ENCODE results near the gene SLC43A2. TPM values are rescaled to one million over a fixed set of nuclear protein-coding genes. Genes with fewer than 3 reads are reported as not detected.

SLC43A2 gene
- polyA plus RNA-seq, 1 donor (not counting 4 experiments of a cell fraction or from before 2014, with no cell fraction given), result 12.7 TPM

GRCh38 chr17:1640329-1641064 is 11.9 kb upstream of the SLC43A2 start:
- dilution Hi-C loops (cut with MboI; ENCODE audit: extremely low pct_ligation_motif_present, low sequenced_read_pairs), result no loop called here
- no peak overlapping the region for H3K4me3 ChIP-seq (ENCODE audit: control insufficient read depth in 2 of 3, extremely low read depth in 1 of 3, insufficient read depth in 2 of 3, low read depth in 1 of 3, low read length in 3 of 3)
- H3K9ac ChIP-seq (ENCODE audit: control insufficient read depth, extremely low read depth, insufficient read depth, low read length), result no peak overlapping the region
- H3K9me1 ChIP-seq (ENCODE audit: control insufficient read depth, extremely low read depth, insufficient read depth, low read length), result no peaks in the 10 kb centered on the region
- H3K9me3 ChIP-seq (ENCODE audit: control insufficient read depth, low read depth, low read length), result no peaks in the 10 kb centered on the region
- H3K36me3 ChIP-seq (ENCODE audit: control insufficient read depth in 2 of 2, extremely low read depth in 1 of 2, insufficient read depth in 2 of 2, low read length in 2 of 2), result no peaks in the 10 kb centered on the region
- H3K27me3 ChIP-seq (ENCODE audit: control insufficient read depth, extremely low read depth, insufficient read depth, low read length), result peaks cover 6% of the 10 kb centered on the region
- H3K4me2 ChIP-seq (ENCODE audit: control insufficient read depth, extremely low read depth, insufficient read depth, low read depth, low read length), result no peak overlapping the region
- no peak overlapping the region for H3K27ac ChIP-seq (ENCODE audit: control insufficient read depth, insufficient read depth, low read length)
- no peak overlapping the region for H2AFZ ChIP-seq (ENCODE audit: control insufficient read depth, low read length)
- no peak for FAIRE-seq
- H4K20me1 ChIP-seq (ENCODE audit: control insufficient read depth, extremely low read depth, insufficient read depth, low read length), result no peaks in the 10 kb centered on the region
- DNase-seq (ENCODE audit: low read depth, low spot score), result no peak
- TF ChIP-seq, protein P1, sequence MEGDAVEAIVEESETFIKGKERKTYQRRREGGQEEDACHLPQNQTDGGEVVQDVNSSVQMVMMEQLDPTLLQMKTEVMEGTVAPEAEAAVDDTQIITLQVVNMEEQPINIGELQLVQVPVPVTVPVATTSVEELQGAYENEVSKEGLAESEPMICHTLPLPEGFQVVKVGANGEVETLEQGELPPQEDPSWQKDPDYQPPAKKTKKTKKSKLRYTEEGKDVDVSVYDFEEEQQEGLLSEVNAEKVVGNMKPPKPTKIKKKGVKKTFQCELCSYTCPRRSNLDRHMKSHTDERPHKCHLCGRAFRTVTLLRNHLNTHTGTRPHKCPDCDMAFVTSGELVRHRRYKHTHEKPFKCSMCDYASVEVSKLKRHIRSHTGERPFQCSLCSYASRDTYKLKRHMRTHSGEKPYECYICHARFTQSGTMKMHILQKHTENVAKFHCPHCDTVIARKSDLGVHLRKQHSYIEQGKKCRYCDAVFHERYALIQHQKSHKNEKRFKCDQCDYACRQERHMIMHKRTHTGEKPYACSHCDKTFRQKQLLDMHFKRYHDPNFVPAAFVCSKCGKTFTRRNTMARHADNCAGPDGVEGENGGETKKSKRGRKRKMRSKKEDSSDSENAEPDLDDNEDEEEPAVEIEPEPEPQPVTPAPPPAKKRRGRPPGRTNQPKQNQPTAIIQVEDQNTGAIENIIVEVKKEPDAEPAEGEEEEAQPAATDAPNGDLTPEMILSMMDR (optimal IDR thresholded peaks at IDR 0.05 in 1 of 3, IDR thresholded peaks at IDR 0.05 in 1 of 3, conservative IDR thresholded peaks at IDR 0.05 in 1 of 3; ENCODE audit: extremely low read depth in 1 of 3, insufficient read depth in 2 of 3, low read length in 3 of 3), result no peak
- no peak for TF ChIP-seq EZH2 (IDR thresholded peaks at IDR 0.05; ENCODE audit: low read length)
- H3K79me2 ChIP-seq (ENCODE audit: control insufficient read depth, insufficient read depth, low read length), result no peaks in the 10 kb centered on the region
- peaks cover 16% of the 10 kb centered on the region for H3K4me1 ChIP-seq (ENCODE audit: control insufficient read depth, extremely low read depth, insufficient read depth, low read length)

GRCh38 chr17:1639549-1640180 is 11.0 kb upstream of the SLC43A2 start:
- no peaks in the 10 kb centered on the region for H3K9me1 ChIP-seq (ENCODE audit: control insufficient read depth, extremely low read depth, insufficient read depth, low read length)
- no peaks in the 10 kb centered on the region for H4K20me1 ChIP-seq (ENCODE audit: control insufficient read depth, extremely low read depth, insufficient read depth, low read length)
- no peak overlapping the region for H3K4me2 ChIP-seq (ENCODE audit: control insufficient read depth, extremely low read depth, insufficient read depth, low read depth, low read length)
- H3K9ac ChIP-seq (ENCODE audit: control insufficient read depth, extremely low read depth, insufficient read depth, low read length), result no peak overlapping the region
- no peak overlapping the region for H3K4me3 ChIP-seq (ENCODE audit: control insufficient read depth in 2 of 3, extremely low read depth in 1 of 3, insufficient read depth in 2 of 3, low read depth in 1 of 3, low read length in 3 of 3)
- H3K79me2 ChIP-seq (ENCODE audit: control insufficient read depth, insufficient read depth, low read length), result no peaks in the 10 kb centered on the region
- H3K4me1 ChIP-seq (ENCODE audit: control insufficient read depth, extremely low read depth, insufficient read depth, low read length), result peaks cover 13% of the 10 kb centered on the region
- no peak overlapping the region for H2AFZ ChIP-seq (ENCODE audit: control insufficient read depth, low read length)
- H3K9me3 ChIP-seq (ENCODE audit: control insufficient read depth, low read depth, low read length), result no peaks in the 10 kb centered on the region
- H3K36me3 ChIP-seq (ENCODE audit: control insufficient read depth in 2 of 2, extremely low read depth in 1 of 2, insufficient read depth in 2 of 2, low read length in 2 of 2), result no peaks in the 10 kb centered on the region
- no peak for DNase-seq (ENCODE audit: low read depth, low spot score)
- dilution Hi-C loops (cut with MboI; ENCODE audit: extremely low pct_ligation_motif_present, low sequenced_read_pairs), result no loop called here
- no peak for FAIRE-seq
- peaks cover 6% of the 10 kb centered on the region for H3K27me3 ChIP-seq (ENCODE audit: control insufficient read depth, extremely low read depth, insufficient read depth, low read length)
- TF ChIP-seq, protein P1 (optimal IDR thresholded peaks at IDR 0.05 in 1 of 3, IDR thresholded peaks at IDR 0.05 in 1 of 3, conservative IDR thresholded peaks at IDR 0.05 in 1 of 3; ENCODE audit: extremely low read depth in 1 of 3, insufficient read depth in 2 of 3, low read length in 3 of 3), result no peak
- TF ChIP-seq EZH2 (IDR thresholded peaks at IDR 0.05; ENCODE audit: low read length), result no peak
- no peak overlapping the region for H3K27ac ChIP-seq (ENCODE audit: control insufficient read depth, insufficient read depth, low read length)
